A549 treated with DMSO at 1 μM for 4 hours (cell line): ENCODE results near the gene CRYGC. TPM values are rescaled to one million over a fixed set of nuclear protein-coding genes. Genes with fewer than 3 reads are reported as not detected.

Source experiments
- total RNA-seq: library from RNA; stranded (reverse); fragments of 200-300 nt; extraction: Qiagen RNA extraction; gene quantifications from 5 replicates; pipeline ENCODE4 v1.2.3, GENCODE V29; 2022; ENCODE audit warnings: low read depth

Gene CRYGC, protein sequence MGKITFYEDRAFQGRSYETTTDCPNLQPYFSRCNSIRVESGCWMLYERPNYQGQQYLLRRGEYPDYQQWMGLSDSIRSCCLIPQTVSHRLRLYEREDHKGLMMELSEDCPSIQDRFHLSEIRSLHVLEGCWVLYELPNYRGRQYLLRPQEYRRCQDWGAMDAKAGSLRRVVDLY
- not detected in 5 replicates for total RNA-seq

DNA sequence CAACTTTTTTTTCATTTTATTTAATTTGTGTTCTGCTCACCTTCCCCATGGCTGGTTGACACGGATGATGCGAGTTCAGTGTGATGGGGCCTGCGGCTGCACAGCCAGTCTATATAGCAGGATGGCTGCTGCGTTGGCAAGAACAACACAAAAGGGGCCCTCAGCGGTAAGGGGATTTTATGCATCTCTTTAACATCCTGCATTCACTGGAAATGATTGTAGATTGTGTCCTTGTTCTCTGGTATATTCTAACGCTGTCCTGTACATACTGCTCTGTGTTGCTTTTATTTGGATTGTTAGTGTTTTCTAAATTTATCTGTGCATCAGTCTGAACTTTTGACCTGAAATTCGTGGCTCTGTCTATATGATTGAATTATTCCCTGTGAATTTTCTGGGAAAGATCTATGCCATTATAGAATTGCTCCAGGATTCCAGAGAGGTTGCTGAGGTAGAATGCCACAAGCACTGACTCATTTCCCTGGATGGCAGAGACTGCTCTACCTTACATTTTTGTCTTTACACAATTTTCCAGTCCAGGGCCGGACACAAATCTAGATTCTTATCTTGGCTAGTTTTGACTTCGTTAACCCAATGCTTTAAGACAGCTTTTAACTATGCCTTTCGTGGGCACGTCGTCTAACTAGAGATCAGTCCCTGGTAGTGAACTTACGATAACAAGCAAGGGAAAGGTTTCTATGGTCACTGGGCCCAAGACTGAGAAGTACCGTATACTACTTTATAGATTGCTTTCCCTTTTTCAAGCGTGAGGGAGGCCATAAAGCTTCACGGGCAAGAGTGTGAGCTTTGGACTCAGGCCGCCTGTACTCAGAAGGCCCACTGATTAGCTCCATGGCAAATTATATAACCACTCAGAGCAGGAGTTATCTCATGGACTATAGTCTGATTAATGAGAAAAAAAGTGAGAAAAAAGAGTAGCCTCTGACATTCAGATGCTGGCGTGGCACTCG is at the start of gene CRYGC:
TSS of gene CRYGC (minus strand) at position 85 of the 968 bp plus-strand sequence. CDS start at position 49, 36 bp downstream.

DNA sequence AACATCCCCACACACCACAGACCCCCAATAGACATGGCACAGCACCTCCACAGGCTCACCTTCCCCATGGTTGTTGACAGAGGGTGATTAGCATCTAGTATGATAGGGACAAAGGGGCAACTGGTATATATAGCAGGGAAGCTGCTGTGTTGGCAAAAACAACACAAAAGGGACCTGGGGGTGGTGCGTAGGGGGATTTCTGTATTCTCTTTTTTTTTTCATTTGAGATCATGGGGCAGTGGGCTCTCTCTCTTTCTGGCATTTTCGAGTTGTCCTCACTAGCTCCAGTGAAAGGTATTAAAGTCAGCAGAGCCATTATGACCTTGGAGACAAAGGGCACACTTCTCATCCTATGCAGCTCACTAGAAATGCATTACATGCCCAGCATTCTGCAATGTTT is 33.9 kb upstream of the CRYGC start, which contains the start of gene CRYGA:
TSS of gene CRYGA (minus strand) at position 101 of the 400 bp plus-strand sequence. CDS start at position 68, 33 bp downstream.

DNA sequence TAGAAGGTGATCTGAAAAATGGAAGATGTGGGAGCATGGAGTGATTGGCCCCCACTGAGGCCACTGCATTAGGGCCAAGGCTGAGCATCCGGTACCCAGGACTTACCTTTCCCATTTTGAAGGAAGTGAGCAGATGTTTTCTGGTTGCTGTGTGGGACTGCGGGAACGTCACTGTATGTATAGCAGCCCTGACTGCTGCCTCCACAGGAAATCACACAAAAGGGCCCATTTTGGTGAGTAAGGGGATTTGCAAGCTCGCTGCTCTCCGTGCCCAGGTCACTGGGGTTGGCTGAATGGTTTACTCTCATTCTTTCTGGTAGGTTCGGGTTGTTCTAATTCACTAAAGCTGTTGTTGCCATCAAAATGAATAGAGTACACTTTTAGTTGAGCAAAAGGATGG is 16.4 kb upstream of the CRYGC start, which contains the start of gene CRYGB:
TSS of gene CRYGB (minus strand) at position 153 of the 400 bp plus-strand sequence. CDS start at position 115, 38 bp downstream.

DNA sequence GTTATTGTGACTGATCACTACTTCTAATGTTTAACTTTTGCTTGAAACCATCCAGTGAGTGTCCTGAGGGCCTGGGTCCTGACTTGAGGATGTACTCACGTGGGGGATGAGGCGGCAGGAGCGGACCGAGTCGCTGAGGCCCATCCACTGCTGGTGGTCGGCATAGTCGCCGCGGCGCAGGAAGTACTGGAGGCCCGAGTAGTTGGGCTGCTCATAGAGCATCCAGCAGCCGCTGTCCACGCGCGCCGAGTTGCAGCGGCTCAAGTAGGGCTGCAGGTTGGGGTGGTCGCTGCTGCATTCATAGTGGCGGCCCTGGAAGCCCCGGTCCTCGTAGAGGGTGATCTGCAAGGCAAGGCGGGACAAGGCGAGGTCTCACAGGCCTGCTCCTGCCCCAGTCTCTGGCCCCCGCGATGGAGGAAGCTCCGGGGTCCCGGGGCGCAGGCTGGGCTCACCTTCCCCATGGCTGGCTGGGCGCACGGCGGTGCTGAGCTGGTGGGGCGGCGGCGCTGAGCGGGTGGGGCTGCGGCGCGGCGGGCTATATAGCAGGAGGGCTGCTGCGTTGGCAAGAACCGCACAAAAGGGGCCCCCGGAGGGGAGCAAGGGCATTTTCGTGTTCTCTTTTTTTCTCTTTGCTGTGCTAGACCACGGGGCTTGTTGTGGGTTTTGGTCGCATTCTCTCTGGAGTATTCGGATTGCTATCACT is 5.5 kb downstream of the CRYGC start, which contains the start of gene CRYGD:
TSS of gene CRYGD (minus strand) at position 512 of the 703 bp plus-strand sequence. CDS start at position 461, 51 bp downstream.

Other genes starting within 250 kb of the CRYGC start
- gene PLEKHM3, start 104.3 kb downstream of the CRYGC start, total RNA-seq = 2.9 to 5.1 TPM (median 4.1 TPM) in 5 replicates
- not detected in 5 replicates for gene CRYGD, start 5.3 kb downstream of the CRYGC start, total RNA-seq
- not detected in 5 replicates for gene CRYGB, start 16.3 kb upstream of the CRYGC start, total RNA-seq
- not detected in 5 replicates for gene CRYGA, start 33.8 kb upstream of the CRYGC start, total RNA-seq
- not detected in 5 replicates for gene C2orf80, start 60.2 kb upstream of the CRYGC start, total RNA-seq
- gene IDH1, start 125.2 kb upstream of the CRYGC start, total RNA-seq = 76.5 to 91.8 TPM (median 84.6 TPM) in 5 replicates
- 5.9 to 9.5 TPM (median 9.0 TPM) in 5 replicates for gene PIKFYVE, start 136.4 kb upstream of the CRYGC start, total RNA-seq